CD4-positive, CD25-positive, alpha-beta regulatory T cell (primary cell): Measurements from ENCODE around the gene BRI3. TPM values are rescaled to one million over a fixed set of nuclear protein-coding genes. Genes with fewer than 3 reads are reported as not detected.

Experiments used
- ATAC-seq, 2 donors: fragments of 150-1000 bp; cut with Tn5 transposase; one replicate each; pipeline ENCODE4 v1.10.0; 2021; ENCODE audit warnings: low read depth in 2 of 2, moderate number of reproducible peaks in 2 of 2, moderate library complexity in 1 of 2
- DNase-seq, 3 donors: peaks; one replicate each; pipeline versions ENCODE4 v3.0.0 to v3.0.0-alpha.2; 2012 to 2022; ENCODE audit warnings: mixed read lengths in 1 of 3
- H3K27ac ChIP-seq: one replicate; pipeline ENCODE4 v1.7.0; 2013; ENCODE audit warnings: mild to moderate bottlenecking, low read length; ENCODE audit not compliant: insufficient read depth, poor library complexity, severe bottlenecking
- H3K27me3 ChIP-seq: one replicate; pipeline ENCODE4 v1.7.0; 2013; ENCODE audit warnings: low read length; ENCODE audit not compliant: control insufficient read depth, insufficient read depth
- H3K36me3 ChIP-seq: one replicate; pipeline ENCODE4 v1.7.0; 2013; ENCODE audit warnings: mild to moderate bottlenecking, low read length, moderate library complexity; ENCODE audit not compliant: control insufficient read depth, insufficient read depth
- H3K4me1 ChIP-seq: 2 replicates; pipeline ENCODE4 v1.7.0; 2013; ENCODE audit warnings: mild to moderate bottlenecking, low read length; ENCODE audit not compliant: insufficient read depth, control insufficient read depth, poor library complexity, severe bottlenecking
- H3K4me3 ChIP-seq: one replicate; pipeline ENCODE4 v1.7.0; 2013; ENCODE audit warnings: low read depth, mild to moderate bottlenecking, low read length, moderate library complexity
- H3K9me3 ChIP-seq, 2 experiments: 1 replicate in 1 of 2; 2 replicates in 1 of 2; pipeline ENCODE4 v1.7.0; 2013; ENCODE audit warnings: low read length in 2 of 2, mild to moderate bottlenecking in 1 of 2, moderate library complexity in 1 of 2; ENCODE audit not compliant: control insufficient read depth in 2 of 2
- H3K27ac Mint-ChIP-seq, 3 donors: one replicate each; pipeline ENCODE4 v1.8.0; 2020 to 2022; ENCODE audit warnings: mild to moderate bottlenecking in 3 of 3, mixed read lengths in 3 of 3, moderate library complexity in 2 of 3
- H3K27me3 Mint-ChIP-seq: one replicate; pipeline ENCODE4 v1.8.0; 2022; ENCODE audit warnings: mild to moderate bottlenecking, mixed read lengths
- H3K36me3 Mint-ChIP-seq: one replicate; pipeline ENCODE4 v1.8.0; 2020; ENCODE audit warnings: mixed read lengths
- H3K4me1 Mint-ChIP-seq, 4 donors: one replicate each; pipeline ENCODE4 v1.8.0; 2020 to 2022; ENCODE audit warnings: mixed read lengths in 4 of 4, mild to moderate bottlenecking in 1 of 4
- H3K4me3 Mint-ChIP-seq, 4 donors: one replicate each; pipeline ENCODE4 v1.8.0; 2020 to 2022; ENCODE audit warnings: mild to moderate bottlenecking in 4 of 4, mixed read lengths in 4 of 4, moderate library complexity in 3 of 4
- H3K9me3 Mint-ChIP-seq, 7 donors: one replicate each; pipeline ENCODE4 v1.8.0; 2020 to 2022; ENCODE audit warnings: mixed read lengths in 7 of 7, mild to moderate bottlenecking in 3 of 7, moderate library complexity in 2 of 7
- polyA plus RNA-seq, 4 donors: library from polyadenylated mRNA; unstranded; fragments of 300-500 nt; fragmentation: Illumina TruSeq; gene quantifications; one replicate each; pipeline ENCODE4 v1.2.3, GENCODE V29; 2021
- total RNA-seq: library from RNA; stranded (reverse); gene quantifications from one replicate; pipeline ENCODE4 v1.2.3, GENCODE V29; 2022

The BRI3 gene
- total and polyA plus RNA-seq, 5 donors from 2014 or later = 15.6 to 55.9 (median 16.4) TPM

- Mint-ChIP-seq H3K36me3 (peaks cover 23% of the 10 kb centered on the region), H3K4me3 (no peak overlapping the region), H3K27ac (no peak overlapping the region), H3K9me3 (no peaks in the 10 kb centered on the region), H3K4me1 (peaks cover 0 to 5% (median 0%) of the 10 kb centered on the region in 4 donors), H3K27me3 (no peaks in the 10 kb centered on the region)
- Histone ChIP-seq H3K4me1 (no peaks in the 10 kb centered on the region), H3K27ac (no peak overlapping the region), H3K27me3 (no peaks in the 10 kb centered on the region), H3K4me3 (no peak overlapping the region), H3K9me3 (no peaks in the 10 kb centered on the region), H3K36me3 (peaks cover 50% of the 10 kb centered on the region)
- ATAC-seq (no peak), DNase-seq (no peak)
Measured at GRCh38 chr7:98236355-98237185, 44.9 kb upstream of the BRI3 start.

- peaks cover 0 to 5% (median 0%) of the 10 kb centered on the region in 4 donors for H3K4me1 Mint-ChIP-seq
Measured at GRCh38 chr7:98238076-98238475, 43.4 kb upstream of the BRI3 start.

DNA sequence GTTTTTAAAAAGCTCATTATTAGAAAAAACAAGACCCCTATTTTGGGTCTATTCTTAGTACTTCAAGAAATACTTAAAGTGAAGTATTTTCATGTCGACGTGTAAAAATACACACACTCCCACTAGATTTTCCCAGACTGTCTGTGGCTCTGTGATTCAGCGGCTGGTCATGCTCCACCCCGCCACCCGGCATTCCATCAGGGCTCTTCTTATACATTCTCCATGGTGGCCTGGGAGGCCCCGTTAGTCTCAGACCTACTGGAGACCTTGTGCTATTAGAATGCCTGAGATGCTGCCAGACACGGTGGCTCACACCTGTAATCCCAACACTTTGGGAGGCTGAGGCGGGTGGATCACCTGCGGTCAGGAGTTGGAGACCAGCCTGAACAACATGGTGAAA is 42.5 kb upstream of the BRI3 start:
- H3K27me3 ChIP-seq = no peaks in the 10 kb centered on the region
- no peak overlapping the region for H3K27ac ChIP-seq
- peak overlapping the region in 1 of 3 donors; percentile 38 for H3K27ac Mint-ChIP-seq
- no peaks in the 10 kb centered on the region for H3K9me3 Mint-ChIP-seq
- DNase-seq (no peak), ATAC-seq (no peak)
- peaks cover 23% of the 10 kb centered on the region for H3K36me3 Mint-ChIP-seq
- peaks cover 0 to 4% (median 0%) of the 10 kb centered on the region in 4 donors for H3K4me1 Mint-ChIP-seq
- no peaks in the 10 kb centered on the region for H3K27me3 Mint-ChIP-seq
- no peak overlapping the region for H3K4me3 ChIP-seq
- H3K36me3 ChIP-seq = peaks cover 48% of the 10 kb centered on the region
- H3K9me3 ChIP-seq = no peaks in the 10 kb centered on the region
- H3K4me3 Mint-ChIP-seq = no peak overlapping the region
- H3K4me1 ChIP-seq = no peaks in the 10 kb centered on the region

More at GRCh38 chr7:98238076-98238475, 43.4 kb upstream of the BRI3 start:
- H3K36me3 Mint-ChIP-seq = peaks cover 23% of the 10 kb centered on the region
- no peak overlapping the region for H3K4me3 Mint-ChIP-seq
- no peaks in the 10 kb centered on the region for H3K9me3 ChIP-seq
- H3K27ac Mint-ChIP-seq = no peak overlapping the region
- DNase-seq (no peak), ATAC-seq (no peak)
- H3K27ac ChIP-seq = no peak overlapping the region
- no peak overlapping the region for H3K4me3 ChIP-seq
- no peaks in the 10 kb centered on the region for H3K9me3 Mint-ChIP-seq
- peaks cover 48% of the 10 kb centered on the region for H3K36me3 ChIP-seq
- no peaks in the 10 kb centered on the region for H3K4me1 ChIP-seq
- no peaks in the 10 kb centered on the region for H3K27me3 ChIP-seq
- no peaks in the 10 kb centered on the region for H3K27me3 Mint-ChIP-seq

DNA sequence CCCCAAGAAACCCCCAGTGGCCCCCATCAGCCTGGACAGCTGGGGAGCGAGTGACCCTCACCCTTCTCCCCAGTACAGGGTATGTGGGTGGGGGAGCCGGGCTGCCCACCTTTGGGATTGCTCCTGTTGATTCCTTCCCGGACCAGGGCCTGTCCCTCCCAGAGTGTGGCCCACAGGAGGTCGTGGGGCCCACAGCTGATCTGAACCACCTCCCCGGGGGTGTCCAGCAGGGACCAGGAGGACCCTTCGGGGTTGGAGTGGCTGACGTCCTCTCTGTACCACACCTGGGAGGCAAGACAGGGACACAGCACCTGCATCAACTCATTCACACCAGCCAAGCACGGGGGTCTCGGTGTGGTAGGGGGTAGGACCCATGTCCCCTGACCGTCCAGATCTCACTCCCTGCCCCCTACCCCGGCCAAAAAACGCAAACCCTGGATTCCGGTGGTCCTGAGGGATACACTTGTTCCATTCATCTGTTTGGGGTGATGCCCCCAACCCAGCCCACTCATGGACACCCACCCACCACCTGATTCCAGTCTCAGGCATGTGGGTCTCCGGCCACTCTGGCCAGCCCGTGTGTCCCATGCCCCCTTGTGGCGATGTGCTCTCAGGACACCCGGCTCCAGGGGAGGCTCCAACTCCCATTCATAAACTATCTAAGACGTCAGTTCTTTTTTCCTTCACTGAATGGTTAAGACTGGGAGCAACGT is 40.4 kb upstream of the BRI3 start:
- H3K27ac Mint-ChIP-seq = peak overlapping the region in 1 of 3 donors; percentile 60
- H3K36me3 ChIP-seq = peaks cover 61% of the 10 kb centered on the region
- H3K4me1 Mint-ChIP-seq = peaks cover 0 to 16% (median 0%) of the 10 kb centered on the region in 4 donors
- no peaks in the 10 kb centered on the region for H3K27me3 Mint-ChIP-seq
- H3K4me3 ChIP-seq = no peak overlapping the region
- H3K27me3 ChIP-seq = no peaks in the 10 kb centered on the region
- no peak overlapping the region for H3K27ac ChIP-seq
- ATAC-seq (no peak), DNase-seq (peak in 1 of 3 donors; percentile 24)
- no peaks in the 10 kb centered on the region for H3K4me1 ChIP-seq
- H3K9me3 ChIP-seq = no peaks in the 10 kb centered on the region
- peaks cover 18% of the 10 kb centered on the region for H3K36me3 Mint-ChIP-seq
- no peak overlapping the region for H3K4me3 Mint-ChIP-seq
- H3K9me3 Mint-ChIP-seq = no peaks in the 10 kb centered on the region

- no peaks in the 10 kb centered on the region for H3K4me1 ChIP-seq
- Mint-ChIP-seq H3K4me3 (no peak overlapping the region), H3K36me3 (peaks cover 18% of the 10 kb centered on the region), H3K27ac (peak overlapping the region in 1 of 3 donors; percentile 60), H3K9me3 (no peaks in the 10 kb centered on the region), H3K27me3 (no peaks in the 10 kb centered on the region), H3K4me1 (peaks cover 0 to 19% (median 0%) of the 10 kb centered on the region in 4 donors)
- H3K36me3 ChIP-seq = peaks cover 58% of the 10 kb centered on the region
- no peaks in the 10 kb centered on the region for H3K9me3 ChIP-seq
- no peaks in the 10 kb centered on the region for H3K27me3 ChIP-seq
- ATAC-seq (no peak), DNase-seq (no peak)
- no peak overlapping the region for H3K4me3 ChIP-seq
- no peak overlapping the region for H3K27ac ChIP-seq
Measured at GRCh38 chr7:98241674-98242241, 39.7 kb upstream of the BRI3 start.

GRCh38 chr7:98242342-98242741 is 39.1 kb upstream of the BRI3 start:
- no peaks in the 10 kb centered on the region for H3K27me3 ChIP-seq
- no peak overlapping the region for H3K4me3 ChIP-seq
- ATAC-seq = no peak
- no peaks in the 10 kb centered on the region for H3K9me3 Mint-ChIP-seq
- H3K4me1 ChIP-seq = no peaks in the 10 kb centered on the region
- no peak overlapping the region for H3K27ac ChIP-seq
- H3K4me3 Mint-ChIP-seq = no peak overlapping the region
- no peaks in the 10 kb centered on the region for H3K27me3 Mint-ChIP-seq
- H3K27ac Mint-ChIP-seq = no peak overlapping the region
- H3K9me3 ChIP-seq = no peaks in the 10 kb centered on the region
- H3K36me3 ChIP-seq = peaks cover 56% of the 10 kb centered on the region
- H3K36me3 Mint-ChIP-seq = peaks cover 20% of the 10 kb centered on the region
- DNase-seq = no peak
- H3K4me1 Mint-ChIP-seq = peaks cover 0 to 24% (median 0%) of the 10 kb centered on the region in 4 donors

DNA sequence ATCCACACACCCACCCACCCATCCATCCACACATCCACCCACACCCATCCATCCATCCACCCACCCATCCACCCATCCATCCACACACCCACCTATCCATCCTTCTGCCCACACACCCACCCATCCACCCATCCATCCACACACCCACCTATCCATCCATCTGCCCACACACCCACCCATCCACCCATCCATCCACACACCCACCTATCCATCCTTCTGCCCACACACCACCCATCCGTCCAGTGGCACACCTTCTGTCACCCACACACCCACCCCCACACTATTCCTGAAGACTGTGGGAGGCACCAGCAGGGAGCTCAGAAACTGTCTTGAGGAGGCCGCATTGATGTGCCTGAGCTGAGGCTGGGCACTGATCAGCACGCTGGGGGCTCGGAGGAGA is 38.6 kb upstream of the BRI3 start:
- Mint-ChIP-seq H3K36me3 (peaks cover 22% of the 10 kb centered on the region), H3K9me3 (no peaks in the 10 kb centered on the region), H3K4me3 (no peak overlapping the region), H3K27me3 (no peaks in the 10 kb centered on the region), H3K4me1 (peaks cover 0 to 30% (median 1%) of the 10 kb centered on the region in 4 donors), H3K27ac (no peak overlapping the region)
- no peak for ATAC-seq
- no peaks in the 10 kb centered on the region for H3K9me3 ChIP-seq
- DNase-seq = no peak
- H3K27me3 ChIP-seq = no peaks in the 10 kb centered on the region
- H3K36me3 ChIP-seq = peaks cover 57% of the 10 kb centered on the region
- H3K27ac ChIP-seq = no peak overlapping the region
- H3K4me1 ChIP-seq = peaks cover 1% of the 10 kb centered on the region
- no peak overlapping the region for H3K4me3 ChIP-seq
